ENCODE results near the gene TEX19.

TEX19 gene

DNA sequence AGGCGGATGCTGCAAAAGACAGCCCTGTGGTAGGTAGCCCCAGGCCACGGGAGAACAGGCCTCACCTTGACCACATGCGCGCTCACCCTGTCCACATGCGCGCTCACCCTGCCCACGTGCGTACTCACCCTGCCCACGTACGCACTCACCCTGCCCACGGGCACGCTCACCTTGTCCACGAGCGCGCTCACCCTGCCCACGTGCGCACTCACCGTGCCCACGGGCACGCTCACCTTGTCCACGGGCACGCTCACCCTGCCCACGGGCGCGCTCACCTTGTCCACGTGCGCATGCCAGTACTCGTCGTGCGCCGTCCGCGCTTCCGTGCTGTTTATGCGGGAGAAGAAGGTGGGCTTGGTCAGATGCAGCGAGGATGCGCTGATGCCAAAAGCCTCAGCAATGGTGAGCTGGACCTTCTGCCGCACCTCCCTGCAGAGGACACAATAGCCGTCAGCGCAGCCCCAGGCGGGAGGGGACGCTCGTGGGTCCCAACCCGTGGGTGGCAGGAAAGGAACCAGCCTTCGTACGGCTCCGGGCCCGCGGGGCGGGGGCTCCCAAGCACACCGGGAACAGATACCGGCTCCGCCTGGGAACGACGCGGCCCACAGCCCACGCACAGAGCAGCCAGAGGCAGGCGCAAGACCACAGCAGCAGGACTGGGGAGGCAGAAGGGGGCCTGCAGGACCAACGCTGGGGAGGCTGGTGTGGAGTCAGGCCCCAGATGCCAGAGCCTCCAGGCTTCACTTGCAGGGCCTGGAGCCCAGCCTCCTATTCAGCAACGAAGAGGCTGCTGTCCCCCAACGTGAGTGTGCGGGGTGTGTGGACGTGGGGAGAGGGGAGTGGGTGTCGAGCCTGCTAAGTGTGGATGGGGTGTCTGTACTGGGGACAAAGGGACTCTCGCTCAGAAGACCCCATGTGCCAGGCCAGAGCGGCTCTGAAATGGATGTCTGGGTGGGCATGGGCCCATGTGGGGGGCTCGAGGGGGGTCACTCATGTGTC is 44.9 kb downstream of the TEX19 start:
- no peak for DNase-seq (ENCODE audit: low read depth)
- no peak overlapping the region for H3K4me3 ChIP-seq (ENCODE audit: low read depth, low read length)
- TF ChIP-seq, protein P1, sequence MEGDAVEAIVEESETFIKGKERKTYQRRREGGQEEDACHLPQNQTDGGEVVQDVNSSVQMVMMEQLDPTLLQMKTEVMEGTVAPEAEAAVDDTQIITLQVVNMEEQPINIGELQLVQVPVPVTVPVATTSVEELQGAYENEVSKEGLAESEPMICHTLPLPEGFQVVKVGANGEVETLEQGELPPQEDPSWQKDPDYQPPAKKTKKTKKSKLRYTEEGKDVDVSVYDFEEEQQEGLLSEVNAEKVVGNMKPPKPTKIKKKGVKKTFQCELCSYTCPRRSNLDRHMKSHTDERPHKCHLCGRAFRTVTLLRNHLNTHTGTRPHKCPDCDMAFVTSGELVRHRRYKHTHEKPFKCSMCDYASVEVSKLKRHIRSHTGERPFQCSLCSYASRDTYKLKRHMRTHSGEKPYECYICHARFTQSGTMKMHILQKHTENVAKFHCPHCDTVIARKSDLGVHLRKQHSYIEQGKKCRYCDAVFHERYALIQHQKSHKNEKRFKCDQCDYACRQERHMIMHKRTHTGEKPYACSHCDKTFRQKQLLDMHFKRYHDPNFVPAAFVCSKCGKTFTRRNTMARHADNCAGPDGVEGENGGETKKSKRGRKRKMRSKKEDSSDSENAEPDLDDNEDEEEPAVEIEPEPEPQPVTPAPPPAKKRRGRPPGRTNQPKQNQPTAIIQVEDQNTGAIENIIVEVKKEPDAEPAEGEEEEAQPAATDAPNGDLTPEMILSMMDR (conservative IDR thresholded peaks at IDR 0.05; ENCODE audit: low read depth, low read length) = no peak

- H3K4me3 ChIP-seq (ENCODE audit: low read depth, low read length) = no peak overlapping the region
- TF ChIP-seq, protein P1 (conservative IDR thresholded peaks at IDR 0.05; ENCODE audit: low read depth, low read length) = no peak
- no peak for DNase-seq (ENCODE audit: low read depth)
Measured at GRCh38 chr17:82405051-82405450, 46.0 kb downstream of the TEX19 start.

GRCh38 chr17:82406131-82406671 is 47.2 kb downstream of the TEX19 start:
- DNase-seq (ENCODE audit: low read depth) = no peak
- TF ChIP-seq, protein P1 (conservative IDR thresholded peaks at IDR 0.05; ENCODE audit: low read depth, low read length) = no peak
- no peak overlapping the region for H3K4me3 ChIP-seq (ENCODE audit: low read depth, low read length)

GRCh38 chr17:82407255-82407654 is 48.2 kb downstream of the TEX19 start:
- TF ChIP-seq, protein P1 (conservative IDR thresholded peaks at IDR 0.05; ENCODE audit: low read depth, low read length) = no peak
- no peak for DNase-seq (ENCODE audit: low read depth)

GRCh38 chr17:82408288-82408937 is 49.4 kb downstream of the TEX19 start:
- no peak overlapping the region for H3K4me3 ChIP-seq (ENCODE audit: low read depth, low read length)
- TF ChIP-seq, protein P1 (conservative IDR thresholded peaks at IDR 0.05; ENCODE audit: low read depth, low read length) = no peak
- peak; percentile 39 for DNase-seq (ENCODE audit: low read depth)

More at GRCh38 chr17:82407255-82407654, 48.2 kb downstream of the TEX19 start:
- H3K4me3 ChIP-seq (ENCODE audit: low read depth, low read length) = no peak overlapping the region

DNA sequence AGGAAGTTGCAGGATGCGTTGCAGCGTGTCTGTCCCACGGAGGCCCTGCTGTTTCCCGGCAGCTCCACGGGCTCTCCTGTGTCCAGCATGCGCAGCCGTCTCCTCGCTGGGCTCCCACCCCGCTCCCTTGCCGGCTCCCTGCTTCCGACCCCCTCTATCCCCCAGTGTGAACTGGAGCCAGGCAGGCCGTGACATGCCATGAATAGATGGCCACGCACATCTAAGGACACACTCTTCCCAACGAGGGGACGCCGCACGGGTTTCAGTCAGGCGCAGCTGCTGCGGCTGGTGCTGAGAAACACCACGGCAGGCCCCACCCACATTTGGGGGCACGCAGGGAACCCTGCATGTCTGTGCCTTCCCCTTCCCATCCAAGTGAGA is 49.9 kb downstream of the TEX19 start:
- no peak overlapping the region for H3K4me3 ChIP-seq (ENCODE audit: low read depth, low read length)

More for the DNA sequence above, 49.9 kb downstream of the TEX19 start:
- DNase-seq (ENCODE audit: low read depth) = no peak
- TF ChIP-seq, protein P1 (conservative IDR thresholded peaks at IDR 0.05; ENCODE audit: low read depth, low read length) = no peak
